Uterus (tissue), 4 donors: ENCODE data around the gene MAMLD1. TPM values are rescaled to one million over a fixed set of nuclear protein-coding genes. Genes with fewer than 3 reads are reported as not detected.
A peak's percentile ranks its signal among the peaks of the same experiment; 100 is the strongest.

Source experiments
- DNase-seq, 2 donors: peaks; one replicate each; pipeline ENCODE4 v3.0.0-alpha.2; 2019 to 2020
- H3K27ac ChIP-seq, 2 donors: fragments of 200-600 bp; sonication (generic); 1 replicate in 1 of 2; 2 replicates in 1 of 2; pipeline ENCODE4 v1.5.1; 2016 to 2018
- H3K27me3 ChIP-seq, 2 donors: fragments of 200-600 bp; sonication (generic); one replicate each; pipeline ENCODE4 v1.5.1; 2018 to 2019; ENCODE audit warnings: control low read depth in 1 of 2
- H3K36me3 ChIP-seq, 2 donors: fragments of 200-600 bp; sonication (generic); one replicate each; pipeline ENCODE4 v1.5.1; 2019; ENCODE audit warnings: control low read depth in 1 of 2
- H3K4me1 ChIP-seq, 2 donors: fragments of 200-600 bp; sonication (generic); one replicate each; pipeline ENCODE4 v1.5.1; 2018 to 2019; ENCODE audit warnings: control low read depth in 1 of 2
- H3K4me3 ChIP-seq, 2 donors: fragments of 200-600 bp; sonication (generic); 1 replicate in 1 of 2; 2 replicates in 1 of 2; pipeline ENCODE4 v1.5.1; 2018 to 2019; ENCODE audit warnings: mild to moderate bottlenecking in 1 of 2
- H3K9me3 ChIP-seq, 2 donors: fragments of 200-600 bp; sonication (generic); one replicate each; pipeline ENCODE4 v1.5.1; 2019; ENCODE audit warnings: control low read depth in 1 of 2
- POLR2A ChIP-seq, 2 donors: fragments of 450-650 bp; IDR thresholded peaks; one replicate each; pipeline ENCODE4 v1.6.1; 2016; ENCODE audit warnings: antibody characterized with exemption in 2 of 2, mild to moderate bottlenecking in 1 of 2, moderate library complexity in 1 of 2
- intact Hi-C: fragments of 100-400 bp; cut with DNase I; formaldehyde crosslinking; loops from one replicate; pipeline ENCODE4 v1.15.1; 2023; ENCODE audit warnings: low total_unique reads
- total RNA-seq, 4 donors: library from RNA; depleted of rRNA in 3 of 4; stranded (reverse); fragments of >200 nt in 3 of 4; gene quantifications; one replicate each; pipeline versions ENCODE4 v1.1.0 to v1.2.4, GENCODE V29; 2014 to 2023
- TF ChIP-seq, protein P1 (sequence below), 4 experiments: fragments of 200-600 bp in 2 of 4; fragments of 450-650 bp in 2 of 4; sonication (generic) in 2 of 4; IDR thresholded peaks; one replicate each; pipeline ENCODE4 v1.5.1; 2016 to 2019; ENCODE audit warnings: antibody characterized with exemption in 4 of 4, mild to moderate bottlenecking in 2 of 4, moderate library complexity in 1 of 4
- donor health status: DM: yes; HTN: yes; CAD: no.

The MAMLD1 gene
- total RNA-seq, 4 donors from 2014 or later: 0.77 to 20.6 (median 2.2) TPM

DNA sequence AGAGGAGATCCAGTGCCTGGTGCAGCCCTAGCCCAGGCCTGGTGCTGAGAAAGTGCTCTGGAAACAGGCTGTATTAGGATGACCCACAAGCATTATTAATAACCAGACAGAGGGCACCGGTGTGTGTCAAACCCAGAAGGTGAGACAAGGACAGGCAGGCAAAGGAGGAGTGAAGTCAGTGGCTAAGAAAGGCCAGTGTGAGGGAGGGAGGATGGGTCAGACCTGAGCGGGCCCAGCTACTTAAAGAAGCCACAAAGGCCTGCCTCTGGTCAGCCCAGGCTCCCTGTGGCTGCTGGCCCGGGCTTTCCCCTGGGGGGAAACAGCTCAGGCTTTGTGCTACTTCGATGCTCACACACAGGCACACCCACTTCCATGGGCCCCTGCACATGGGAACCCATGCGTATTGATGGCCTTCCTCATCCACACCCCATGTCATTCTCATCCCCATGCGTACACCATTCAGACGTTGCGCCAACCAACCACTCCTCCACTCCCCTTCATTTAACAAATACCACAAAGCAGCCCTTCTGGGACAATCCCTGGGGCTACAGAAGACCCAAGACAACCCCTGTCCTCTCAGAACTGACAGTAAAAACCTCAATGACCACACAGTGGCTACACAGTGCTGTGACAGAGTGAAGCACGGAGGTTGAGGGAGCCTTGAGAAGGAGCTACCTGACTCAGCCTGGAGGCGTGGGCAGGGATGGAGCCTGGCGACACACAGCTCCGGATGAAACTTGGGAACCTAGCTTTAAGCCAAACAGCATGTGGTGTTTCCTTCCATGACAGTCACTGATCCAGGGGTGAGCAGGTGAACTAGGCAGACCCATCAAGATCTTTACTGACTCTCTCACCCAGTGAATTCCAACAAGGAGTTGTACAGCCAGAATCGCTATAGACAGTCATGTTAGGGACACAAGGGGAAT lies 180.4 kb downstream of the MAMLD1 start:
- Histone ChIP-seq H3K27ac (no peak overlapping the region), H3K36me3 (no peaks in the 10 kb centered on the region), H3K27me3 (no peaks in the 10 kb centered on the region), H3K9me3 (no peaks in the 10 kb centered on the region), H3K4me3 (no peak overlapping the region), H3K4me1 (no peaks in the 10 kb centered on the region)
- no peak for DNase-seq
- intact Hi-C loops: no loop called here
- TF ChIP-seq, protein P1, sequence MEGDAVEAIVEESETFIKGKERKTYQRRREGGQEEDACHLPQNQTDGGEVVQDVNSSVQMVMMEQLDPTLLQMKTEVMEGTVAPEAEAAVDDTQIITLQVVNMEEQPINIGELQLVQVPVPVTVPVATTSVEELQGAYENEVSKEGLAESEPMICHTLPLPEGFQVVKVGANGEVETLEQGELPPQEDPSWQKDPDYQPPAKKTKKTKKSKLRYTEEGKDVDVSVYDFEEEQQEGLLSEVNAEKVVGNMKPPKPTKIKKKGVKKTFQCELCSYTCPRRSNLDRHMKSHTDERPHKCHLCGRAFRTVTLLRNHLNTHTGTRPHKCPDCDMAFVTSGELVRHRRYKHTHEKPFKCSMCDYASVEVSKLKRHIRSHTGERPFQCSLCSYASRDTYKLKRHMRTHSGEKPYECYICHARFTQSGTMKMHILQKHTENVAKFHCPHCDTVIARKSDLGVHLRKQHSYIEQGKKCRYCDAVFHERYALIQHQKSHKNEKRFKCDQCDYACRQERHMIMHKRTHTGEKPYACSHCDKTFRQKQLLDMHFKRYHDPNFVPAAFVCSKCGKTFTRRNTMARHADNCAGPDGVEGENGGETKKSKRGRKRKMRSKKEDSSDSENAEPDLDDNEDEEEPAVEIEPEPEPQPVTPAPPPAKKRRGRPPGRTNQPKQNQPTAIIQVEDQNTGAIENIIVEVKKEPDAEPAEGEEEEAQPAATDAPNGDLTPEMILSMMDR (IDR thresholded peaks at IDR 0.05): no peak
- no peak for TF ChIP-seq POLR2A (IDR thresholded peaks at IDR 0.05)

DNA sequence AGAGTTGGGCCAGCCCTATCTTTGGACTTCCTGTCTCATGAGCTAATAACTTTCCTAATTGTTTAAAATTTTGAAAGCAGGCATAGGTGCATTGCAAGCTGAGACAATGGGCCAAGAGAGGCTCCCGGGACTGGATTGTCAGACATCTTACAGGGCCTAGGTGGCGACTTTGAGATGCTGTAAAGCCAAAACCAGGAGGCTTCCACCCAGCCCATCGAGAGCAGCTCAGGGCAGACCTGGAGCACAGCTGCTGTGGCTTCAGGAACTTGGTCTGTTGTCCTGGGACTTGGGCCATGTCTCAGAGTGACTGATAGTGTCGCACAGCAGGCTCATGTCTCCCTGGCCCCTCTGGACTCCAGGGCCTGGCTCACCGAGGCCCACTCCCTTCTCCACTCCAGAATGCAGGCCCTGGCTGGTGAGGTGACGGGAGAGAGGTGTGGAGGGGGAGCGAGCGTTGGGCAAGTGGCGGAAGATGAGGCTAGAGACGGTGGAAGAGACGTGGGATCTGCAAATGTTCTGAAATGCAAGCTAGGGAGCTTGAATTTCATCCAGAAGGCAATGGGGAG lies 181.2 kb downstream of the MAMLD1 start:
- H3K36me3 ChIP-seq: no peaks in the 10 kb centered on the region
- H3K4me3 ChIP-seq: no peak overlapping the region
- no peaks in the 10 kb centered on the region for H3K4me1 ChIP-seq
- no peak for DNase-seq
- H3K27ac ChIP-seq: no peak overlapping the region
- H3K9me3 ChIP-seq: no peaks in the 10 kb centered on the region
- intact Hi-C loops: no loop called here
- H3K27me3 ChIP-seq: no peaks in the 10 kb centered on the region
- TF ChIP-seq POLR2A (IDR thresholded peaks at IDR 0.05): no peak
- TF ChIP-seq, protein P1 (IDR thresholded peaks at IDR 0.05): no peak

- DNase-seq: no peak
- intact Hi-C loops: no loop called here
These were observed 182.0 kb downstream of the MAMLD1 start for GRCh38 chrX:150544835-150545770.

GRCh38 chrX:150546711-150547153 lies 183.6 kb downstream of the MAMLD1 start:
- Histone ChIP-seq H3K4me3 (no peak overlapping the region), H3K4me1 (no peaks in the 10 kb centered on the region), H3K27ac (peak overlapping the region in 1 of 2 donors; percentile 80), H3K9me3 (no peaks in the 10 kb centered on the region), H3K36me3 (no peaks in the 10 kb centered on the region), H3K27me3 (no peaks in the 10 kb centered on the region)
- intact Hi-C loops: no loop called here
- no peak for TF ChIP-seq POLR2A (IDR thresholded peaks at IDR 0.05)
- TF ChIP-seq, protein P1 (IDR thresholded peaks at IDR 0.05): no peak
- DNase-seq: no peak

More at GRCh38 chrX:150544835-150545770, 182.0 kb downstream of the MAMLD1 start:
- Histone ChIP-seq H3K9me3 (no peaks in the 10 kb centered on the region), H3K27me3 (no peaks in the 10 kb centered on the region), H3K4me3 (no peak overlapping the region), H3K4me1 (no peaks in the 10 kb centered on the region), H3K36me3 (no peaks in the 10 kb centered on the region), H3K27ac (no peak overlapping the region)
- TF ChIP-seq, protein P1 (IDR thresholded peaks at IDR 0.05): no peak
- TF ChIP-seq POLR2A (IDR thresholded peaks at IDR 0.05): no peak
